Common myeloid progenitor, CD34-positive (primary cell): ENCODE measurements around the gene PCDHGA6.
"Not testable (repeated sequence)": the region's sequence is repeated elsewhere in the genome, so short reads cannot be mapped to it uniquely, and the experiment has no call there.

Experiments
- CTCF ChIA-PET: fragments of 350-600 bp; sonication (Branson Sonifier 250); formaldehyde crosslinking; loops from one replicate; lab custom pipeline; 2021; ENCODE audit warnings: antibody characterized with exemption; lab: Charles Lee
- POLR2A ChIA-PET: fragments of 350-600 bp; sonication (Branson Sonifier 250); formaldehyde crosslinking; loops from one replicate; lab custom pipeline; 2021; ENCODE audit warnings: antibody characterized with exemption; lab: Charles Lee
- DNase-seq, 3 donors: peaks; one replicate each; pipeline versions ENCODE4 v3.0.0 to v3.0.0-alpha.2; 2013
- H3K27ac ChIP-seq, 2 experiments: 1 replicate in 1 of 2; 2 replicates in 1 of 2; pipeline ENCODE4 v1.7.0; 2013; ENCODE audit warnings: inconsistent platforms in 2 of 2, low read length in 2 of 2, mild to moderate bottlenecking in 2 of 2, low read depth in 1 of 2, moderate library complexity in 1 of 2; ENCODE audit not compliant: severe bottlenecking in 2 of 2, insufficient read depth in 1 of 2, poor library complexity in 1 of 2
- H3K27me3 ChIP-seq, 5 experiments: replicated peaks in 2 of 5; 1 replicate in 3 of 5; 2 replicates in 2 of 5; pipeline versions ENCODE4 v1.6.1 to v1.7.0; 2013; ENCODE audit warnings: low read length in 4 of 5, mild to moderate bottlenecking in 2 of 5, moderate library complexity in 2 of 5, inconsistent platforms in 1 of 5; ENCODE audit not compliant: insufficient read depth in 5 of 5, control insufficient read depth in 4 of 5
- H3K36me3 ChIP-seq, 4 experiments: 1 replicate in 2 of 4; 2 replicates in 2 of 4; pipeline versions ENCODE4 v1.6.1 to v1.7.0; 2013; ENCODE audit warnings: low read length in 3 of 4, control low read depth in 1 of 4, mild to moderate bottlenecking in 1 of 4; ENCODE audit not compliant: control insufficient read depth in 4 of 4, insufficient read depth in 4 of 4
- H3K4me1 ChIP-seq, 4 experiments: 1 replicate in 3 of 4; 2 replicates in 1 of 4; pipeline versions ENCODE4 v1.6.1 to v1.7.1; 2013; ENCODE audit warnings: low read length in 3 of 4, mild to moderate bottlenecking in 3 of 4, control low read depth in 1 of 4, inconsistent platforms in 1 of 4, moderate library complexity in 1 of 4; ENCODE audit not compliant: control insufficient read depth in 4 of 4, insufficient read depth in 4 of 4; ENCODE audit errors: control extremely low read depth in 1 of 4
- H3K4me3 ChIP-seq, 7 experiments: 1 replicate in 4 of 7; 2 replicates in 3 of 7; pipeline versions ENCODE4 v1.5.1 to v1.7.0; 2013; ENCODE audit warnings: mild to moderate bottlenecking in 7 of 7, low read length in 6 of 7, moderate library complexity in 6 of 7, inconsistent platforms in 2 of 7, low read depth in 2 of 7, control low read depth in 1 of 7; ENCODE audit not compliant: insufficient read depth in 4 of 7, control insufficient read depth in 1 of 7; ENCODE audit errors: extremely low read depth in 1 of 7
- H3K9me3 ChIP-seq, 5 experiments: 1 replicate in 4 of 5; 2 replicates in 1 of 5; pipeline versions ENCODE4 v1.6.1 to v1.7.1; 2013; ENCODE audit warnings: low read length in 4 of 5, mild to moderate bottlenecking in 2 of 5, inconsistent platforms in 1 of 5, low read depth in 1 of 5, moderate library complexity in 1 of 5; ENCODE audit not compliant: control insufficient read depth in 4 of 5, insufficient read depth in 2 of 5; ENCODE audit errors: control extremely low read depth in 1 of 5
- WGBS: methylation state at CpG from one replicate; pipeline ENCODE4 v1.1.5; 2013; ENCODE audit not compliant: insufficient coverage; 5-methylcytosine and 5-hydroxymethylcytosine counted together

The PCDHGA6 gene

DNA sequence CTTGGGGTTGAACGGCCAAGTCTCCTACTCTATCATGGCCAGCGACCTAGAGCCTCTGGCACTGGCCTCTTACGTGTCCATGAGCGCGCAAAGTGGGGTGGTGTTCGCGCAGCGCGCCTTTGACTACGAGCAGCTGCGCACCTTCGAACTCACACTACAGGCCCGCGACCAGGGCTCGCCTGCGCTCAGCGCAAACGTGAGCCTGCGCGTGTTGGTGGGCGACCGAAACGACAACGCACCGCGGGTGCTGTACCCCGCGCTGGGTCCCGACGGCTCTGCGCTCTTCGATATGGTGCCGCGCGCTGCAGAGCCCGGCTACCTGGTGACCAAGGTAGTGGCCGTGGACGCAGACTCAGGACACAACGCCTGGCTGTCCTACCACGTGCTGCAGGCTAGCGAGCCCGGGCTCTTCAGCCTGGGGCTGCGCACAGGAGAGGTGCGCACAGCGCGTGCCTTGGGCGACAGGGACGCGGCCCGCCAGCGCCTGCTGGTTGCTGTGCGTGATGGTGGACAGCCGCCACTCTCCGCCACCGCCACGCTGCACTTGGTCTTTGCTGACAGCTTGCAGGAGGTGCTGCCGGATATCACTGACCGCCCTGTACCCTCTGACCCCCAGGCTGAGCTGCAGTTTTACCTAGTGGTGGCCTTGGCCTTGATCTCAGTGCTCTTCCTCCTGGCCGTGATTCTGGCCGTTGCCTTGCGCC is 26.0 kb downstream of the PCDHGA6 start:
- DNase-seq: no peak
- peaks cover 8 to 68% (median 54%) of the 10 kb centered on the region in 5 experiments for H3K9me3 ChIP-seq
- no peak overlapping the region for H3K4me3 ChIP-seq
- H3K27me3 ChIP-seq: peaks cover 26 to 70% (median 32%) of the 10 kb centered on the region in 5 experiments
- H3K36me3 ChIP-seq: no peaks in the 10 kb centered on the region
- ChIA-PET POLR2A (no interaction called here), CTCF (interaction anchor here (1.1 to 4.1 kb wide), 6 partner anchors 13 to 165 kb away, joined by 3 to 15 read pairs (median 4); partner anchors contain the start of genes PCDHGA10, PCDHGA11, PCDHGB3 and PCDHGB4)
- no peaks in the 10 kb centered on the region for H3K4me1 ChIP-seq
- H3K27ac ChIP-seq: no peak overlapping the region
- 25% methylated on average over 59 of the region's 61 CpGs for WGBS

- ChIA-PET POLR2A (no interaction called here), CTCF (interaction anchor here (0.7 to 1.2 kb wide), 4 partner anchors 14 to 161 kb away, joined by 3 to 5 read pairs (median 4); partner anchors contain the start of gene PCDHGB7)
- DNase-seq: peak in 2 of 3 donors; percentile 45 to 51
- WGBS: 19% methylated on average over 26 of the region's 27 CpGs
- Histone ChIP-seq H3K27ac (no peak within 1 kb of the TSS), H3K36me3 (no peaks in the 10 kb centered on the region), H3K4me1 (no peaks in the 10 kb centered on the region), H3K4me3 (peak within 1 kb of the TSS in 3 of 7 experiments; percentile 7 to 42 (median 11)), H3K9me3 (peaks cover 7 to 68% (median 50%) of the 10 kb centered on the region in 5 experiments), H3K27me3 (peaks cover 28 to 83% (median 37%) of the 10 kb centered on the region in 5 experiments)
These were observed 29.0 kb downstream of the PCDHGA6 start, which contains the start of gene PCDHGA9 for GRCh38 chr5:141402553-141403243. PCDHGA9 (plus strand) TSS chr5:141402778; CDS start chr5:141402953, 175 bp downstream.

GRCh38 chr5:141403387-141403786 is 29.7 kb downstream of the PCDHGA6 start:
- WGBS: 21% methylated on average over 21 of the region's 22 CpGs

GRCh38 chr5:141407790-141408505 is 34.3 kb downstream of the PCDHGA6 start, which contains the start of gene PCDHGB6:
PCDHGB6 (plus strand) TSS chr5:141408021; CDS start chr5:141408203, 182 bp downstream.
- 9% methylated on average over 36 of the region's 51 CpGs for WGBS
- DNase-seq: peak; percentile 53 to 77 (median 73)
- H3K36me3 ChIP-seq, POLR2A ChIA-PET, H3K4me1 ChIP-seq, H3K27ac ChIP-seq: not testable (repeated sequence)
- Histone ChIP-seq H3K27me3 (peaks cover 31 to 89% (median 48%) of the 10 kb centered on the region in 5 experiments), H3K4me3 (peak within 1 kb of the TSS in 6 of 7 experiments; percentile 23 to 75 (median 52)), H3K9me3 (peaks cover 7 to 54% (median 47%) of the 10 kb centered on the region in 5 experiments)
- CTCF ChIA-PET: interaction anchor here (0.8 to 4.6 kb wide), 14 partner anchors 11 to 186 kb away, joined by 3 to 28 read pairs (median 4); partner anchors contain the start of genes PCDHGA12, PCDHGB3, PCDHGB5 and PCDHGC3

More at GRCh38 chr5:141403387-141403786, 29.7 kb downstream of the PCDHGA6 start:
- no peak for DNase-seq
- H3K4me3 ChIP-seq: no peak overlapping the region
- peaks cover 33 to 89% (median 40%) of the 10 kb centered on the region in 5 experiments for H3K27me3 ChIP-seq
- no peaks in the 10 kb centered on the region for H3K36me3 ChIP-seq
- CTCF ChIA-PET: interaction anchor here (0.7 to 1.2 kb wide), 4 partner anchors 14 to 161 kb away, joined by 3 to 5 read pairs (median 4); partner anchors contain the start of gene PCDHGB7
- H3K9me3 ChIP-seq: peaks cover 7 to 67% (median 53%) of the 10 kb centered on the region in 5 experiments
- POLR2A ChIA-PET: no interaction called here
- H3K4me1 ChIP-seq: no peaks in the 10 kb centered on the region
- no peak overlapping the region for H3K27ac ChIP-seq

GRCh38 chr5:141409598-141410306 is 36.1 kb downstream of the PCDHGA6 start:
- DNase-seq: peak in 2 of 3 donors; percentile 39 to 47
- Histone ChIP-seq H3K27me3 (peaks cover 29 to 89% (median 47%) of the 10 kb centered on the region in 5 experiments), H3K9me3 (peaks cover 7 to 46% (median 37%) of the 10 kb centered on the region in 5 experiments), H3K36me3 (peaks cover 0 to 4% (median 0%) of the 10 kb centered on the region in 4 experiments), H3K27ac (no peak overlapping the region), H3K4me1 (peaks cover 0 to 11% (median 8%) of the 10 kb centered on the region in 4 experiments), H3K4me3 (no peak overlapping the region)
- CTCF ChIA-PET: no interaction called here
- 29% methylated on average over 62 of the region's 64 CpGs for WGBS
- POLR2A ChIA-PET: interaction anchor here (0.6 kb wide), 1 partner anchor 418 kb away, joined by 4 read pairs; no protein-coding TSS in a partner anchor

- WGBS: 92% methylated on average over 2 of the region's 3 CpGs
- POLR2A ChIA-PET: no interaction called here
- Histone ChIP-seq H3K27ac (no peak overlapping the region), H3K4me3 (no peak overlapping the region), H3K4me1 (peaks cover 0 to 12% (median 9%) of the 10 kb centered on the region in 4 experiments), H3K9me3 (peaks cover 7 to 47% (median 34%) of the 10 kb centered on the region in 5 experiments), H3K27me3 (peaks cover 28 to 89% (median 48%) of the 10 kb centered on the region in 5 experiments), H3K36me3 (peaks cover 0 to 4% (median 0%) of the 10 kb centered on the region in 4 experiments)
- CTCF ChIA-PET: interaction anchor here (1.2 to 7.4 kb wide), 4 partner anchors 112 to 147 kb away, joined by 3 to 77 read pairs (median 22); no protein-coding TSS in a partner anchor
- DNase-seq: no peak
These were observed 37.9 kb downstream of the PCDHGA6 start for GRCh38 chr5:141411575-141411974.
